Measurements from ENCODE around the gene CTDSP2.

DNA sequence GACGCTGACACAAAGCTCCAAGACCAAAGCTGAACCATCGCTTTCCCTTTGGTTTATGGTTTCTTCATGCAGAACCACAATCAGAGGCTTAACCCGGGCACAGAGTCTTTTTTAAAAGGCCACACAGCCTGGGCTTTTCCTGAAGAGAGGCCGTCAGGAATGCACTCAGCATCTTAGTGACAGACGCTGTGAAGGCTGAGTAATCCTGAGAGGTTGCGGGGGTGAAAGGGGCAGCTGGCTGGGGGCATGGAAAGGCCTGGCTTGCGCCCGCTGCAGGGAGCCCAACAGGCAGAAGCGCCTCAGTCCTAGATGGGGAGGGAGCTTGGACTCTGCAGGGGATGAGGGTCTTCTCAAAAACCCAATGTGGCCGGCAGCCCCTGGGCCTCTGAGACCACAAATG lies 13.6 kb downstream of the CTDSP2 start:
- TF ChIP-seq CTCF (IDR thresholded peaks at IDR 0.05): no peak
- TF ChIP-seq ZFX (IDR thresholded peaks at IDR 0.05; ENCODE audit: borderline replicate concordance): no peak

Data from 22Rv1 (cell line).